H1 (cell line): Measurements from ENCODE around the gene MAP1LC3A. TPM values are rescaled to one million over a fixed set of nuclear protein-coding genes. Genes with fewer than 3 reads are reported as not detected.

Source experiments
- CTCF ChIA-PET: fragments of 300-600 bp; sonication (Branson Sonifier 250); formaldehyde crosslinking; loops from one replicate; lab custom pipeline; 2021; ENCODE audit not compliant: partially characterized antibody; lab: Charles Lee
- POLR2A ChIA-PET: fragments of 300-600 bp; sonication (Branson Sonifier 250); formaldehyde crosslinking; loops from one replicate; lab custom pipeline; 2021; ENCODE audit warnings: inconsistent platforms; ENCODE audit not compliant: partially characterized antibody; lab: Charles Lee
- DNase-seq, 2 experiments: peaks; one replicate each; pipeline versions ENCODE4 v3.0.0 to v3.0.0-alpha.2; 2010 to 2022; ENCODE audit warnings: low spot score in 2 of 2, low read depth in 1 of 2, mixed read lengths in 1 of 2
- FAIRE-seq: peaks from 2 replicates; lab custom pipeline; 2011; peaks lifted over from hg19 to GRCh38; lab: Jason Lieb, UNC
- H2AFZ ChIP-seq: 2 replicates; pipeline ENCODE4 v1.8.1; 2012; ENCODE audit warnings: low read length, inconsistent platforms
- H2AK5ac ChIP-seq: 2 replicates; pipeline ENCODE4 v1.6.1; 2013; ENCODE audit warnings: low read depth, low read length
- H2BK120ac ChIP-seq: replicated peaks from 2 replicates; pipeline ENCODE3; 2013; ENCODE audit warnings: low read depth, low read length, inconsistent platforms
- H2BK12ac ChIP-seq: 2 replicates; pipeline ENCODE4 v1.6.1; 2013; ENCODE audit warnings: low read depth, low read length
- H2BK15ac ChIP-seq: 2 replicates; pipeline ENCODE4 v1.6.1; 2013; ENCODE audit warnings: low read length
- H2BK20ac ChIP-seq: 2 replicates; pipeline ENCODE4 v1.6.1; 2013; ENCODE audit warnings: low read length
- H2BK5ac ChIP-seq: 2 replicates; pipeline ENCODE4 v1.6.1; 2013; ENCODE audit warnings: low read depth, low read length
- H3K14ac ChIP-seq: 2 replicates; pipeline ENCODE4 v1.6.1; 2013; ENCODE audit warnings: inconsistent platforms; ENCODE audit not compliant: insufficient read length
- H3K18ac ChIP-seq: 2 replicates; pipeline ENCODE4 v1.6.1; 2013; ENCODE audit warnings: low read length; ENCODE audit errors: extremely low read depth
- H3K23ac ChIP-seq: 2 replicates; pipeline ENCODE4 v1.6.1; 2013; ENCODE audit warnings: inconsistent platforms; ENCODE audit not compliant: insufficient read length
- H3K23me2 ChIP-seq: 2 replicates; pipeline ENCODE4 v1.6.1; 2013; ENCODE audit warnings: low read depth, low read length
- H3K27ac ChIP-seq: 2 replicates; pipeline ENCODE4 v1.6.1; 2011; ENCODE audit warnings: low read depth, low read length, inconsistent platforms
- H3K27me3 ChIP-seq, 4 experiments: replicated peaks in 1 of 4; 1 replicate in 1 of 4; 2 replicates in 3 of 4; pipeline versions ENCODE4 v1.6.1 to v1.8.1; 2011 to 2013; ENCODE audit warnings: low read length in 3 of 4, mild to moderate bottlenecking in 3 of 4, inconsistent platforms in 2 of 4, mixed read lengths in 2 of 4, moderate library complexity in 1 of 4; ENCODE audit not compliant: control insufficient read depth in 3 of 4, insufficient read depth in 3 of 4; ENCODE audit errors: extremely low read depth in 1 of 4
- H3K36me3 ChIP-seq, 4 experiments: 2 replicates each; pipeline versions ENCODE4 v1.6.1 to v1.8.1; 2011 to 2013; ENCODE audit warnings: mild to moderate bottlenecking in 4 of 4, low read length in 3 of 4, moderate library complexity in 2 of 4, control low read depth in 1 of 4, inconsistent platforms in 1 of 4; ENCODE audit not compliant: insufficient read depth in 4 of 4, control insufficient read depth in 2 of 4
- H3K4ac ChIP-seq: replicated peaks from 2 replicates; pipeline ENCODE3; 2013; ENCODE audit warnings: low read length, low read depth, mixed read lengths, inconsistent platforms; ENCODE audit not compliant: insufficient read length
- H3K4me1 ChIP-seq, 4 experiments: replicated peaks in 1 of 4; 1 replicate in 1 of 4; 2 replicates in 3 of 4; pipeline versions ENCODE4 v1.6.1 to v1.8.1; 2011 to 2013; ENCODE audit warnings: low read length in 3 of 4, inconsistent platforms in 2 of 4, mixed read lengths in 1 of 4; ENCODE audit not compliant: insufficient read depth in 4 of 4, control insufficient read depth in 3 of 4
- H3K4me2 ChIP-seq, 2 experiments: 2 replicates each; pipeline versions ENCODE4 v1.6.1 to v1.8.1; 2011 to 2013; ENCODE audit warnings: low read depth in 2 of 2, low read length in 2 of 2, control low read depth in 1 of 2, inconsistent platforms in 1 of 2, mild to moderate bottlenecking in 1 of 2; ENCODE audit not compliant: insufficient read depth in 1 of 2
- H3K4me3 ChIP-seq, 4 experiments: fragments of 200-600, 300-600 bp in 1 of 4; sonication (generic), shearing (Covaris generic), sonication (Bioruptor Twin) in 1 of 4; 2 replicates each; pipeline versions ENCODE4 v1.5.1 to v1.8.1; 2011 to 2016; ENCODE audit warnings: low read length in 4 of 4, low read depth in 3 of 4, control low read depth in 2 of 4, inconsistent platforms in 2 of 4, mild to moderate bottlenecking in 2 of 4, mixed read lengths in 1 of 4, moderate library complexity in 1 of 4; ENCODE audit not compliant: insufficient read depth in 2 of 4; ENCODE audit errors: extremely low read depth in 1 of 4
- H3K56ac ChIP-seq: replicated peaks from 2 replicates; pipeline ENCODE3; 2013; ENCODE audit warnings: low read depth, mild to moderate bottlenecking, mixed read lengths, low read length, inconsistent platforms; ENCODE audit not compliant: insufficient read length
- H3K79me1 ChIP-seq: 2 replicates; pipeline ENCODE4 v1.6.1; 2013; ENCODE audit warnings: low read depth, low read length, control low read depth
- H3K79me2 ChIP-seq, 2 experiments: 2 replicates each; pipeline versions ENCODE4 v1.6.1 to v1.8.1; 2012 to 2013; ENCODE audit warnings: low read length in 2 of 2, mild to moderate bottlenecking in 2 of 2, inconsistent platforms in 1 of 2; ENCODE audit not compliant: insufficient read depth in 2 of 2, control insufficient read depth in 1 of 2
- H3K9ac ChIP-seq, 4 experiments: replicated peaks in 1 of 4; 1 replicate in 1 of 4; 2 replicates in 3 of 4; pipeline versions ENCODE4 v1.6.1 to v1.8.1; 2011 to 2013; ENCODE audit warnings: low read depth in 3 of 4, low read length in 3 of 4, control low read depth in 2 of 4, mild to moderate bottlenecking in 2 of 4, moderate library complexity in 2 of 4, inconsistent platforms in 1 of 4; ENCODE audit errors: extremely low read depth in 1 of 4
- H3K9me3 ChIP-seq, 2 experiments: 2 replicates each; pipeline versions ENCODE4 v1.6.1 to v1.8.1; 2012 to 2013; ENCODE audit warnings: mild to moderate bottlenecking in 2 of 2, moderate library complexity in 2 of 2, control low read depth in 1 of 2, inconsistent platforms in 1 of 2, low read depth in 1 of 2, low read length in 1 of 2, mixed read lengths in 1 of 2; ENCODE audit not compliant: insufficient read depth in 2 of 2
- H4K20me1 ChIP-seq, 2 experiments: replicated peaks in 1 of 2; 2 replicates each; pipeline versions ENCODE3 to v1.8.1; 2011 to 2013; ENCODE audit warnings: inconsistent platforms in 2 of 2, low read length in 2 of 2, mild to moderate bottlenecking in 1 of 2; ENCODE audit not compliant: insufficient read depth in 2 of 2, control insufficient read depth in 1 of 2
- H4K5ac ChIP-seq: 2 replicates; pipeline ENCODE4 v1.6.1; 2013; ENCODE audit warnings: low read length, low read depth, mixed read lengths, inconsistent platforms; ENCODE audit not compliant: insufficient read length
- H4K8ac ChIP-seq: 2 replicates; pipeline ENCODE4 v1.8.0; 2013; ENCODE audit warnings: mild to moderate bottlenecking, moderate library complexity, low read length, inconsistent platforms; ENCODE audit not compliant: insufficient read depth; ENCODE audit errors: extremely low read depth
- H4K91ac ChIP-seq: replicated peaks from 2 replicates; pipeline ENCODE3; 2013; ENCODE audit warnings: low read length, mixed read lengths, inconsistent platforms; ENCODE audit not compliant: insufficient read length
- BRCA1 ChIP-seq: IDR thresholded peaks from 2 replicates; pipeline ENCODE4 v1.6.1; 2012; ENCODE audit warnings: low read depth, low read length, improper control_type of control experiment
- CBX8 ChIP-seq: fragments of 300-800, 300-1000 bp; sonication (generic); IDR thresholded peaks from 2 replicates; pipeline ENCODE4 v1.7.1; 2016; ENCODE audit warnings: low read depth, low read length, borderline replicate concordance
- CHD1 ChIP-seq: IDR thresholded peaks from 2 replicates; pipeline ENCODE4 v1.6.1; 2012; ENCODE audit warnings: low read depth, low read length, improper control_type of control experiment
- CHD2 ChIP-seq: IDR thresholded peaks from 2 replicates; pipeline ENCODE4 v1.6.1; 2012; ENCODE audit warnings: low read length, improper control_type of control experiment
- GTF2F1 ChIP-seq: IDR thresholded peaks from 2 replicates; pipeline ENCODE4 v1.6.1; 2012; ENCODE audit warnings: low read depth, low read length, improper control_type of control experiment, borderline replicate concordance
- HDAC6 ChIP-seq: IDR thresholded peaks from one replicate; pipeline ENCODE4 v1.7.1; 2012; ENCODE audit warnings: low read depth, mild to moderate bottlenecking, inconsistent platforms, low read length, moderate library complexity
- PHF8 ChIP-seq: fragments of 200-600 bp; sonication (generic); conservative IDR thresholded peaks from 2 replicates; pipeline ENCODE4 v1.7.1; 2012; ENCODE audit warnings: low read depth, mild to moderate bottlenecking, inconsistent platforms, low read length, moderate library complexity
- POLR2A ChIP-seq, 2 experiments: IDR thresholded peaks; 1 replicate in 1 of 2; 2 replicates in 1 of 2; pipeline ENCODE4 v1.6.1; 2011; ENCODE audit warnings: low read depth in 2 of 2, low read length in 2 of 2, mild to moderate bottlenecking in 2 of 2; ENCODE audit errors: control extremely low read depth in 1 of 2
- SIRT6 ChIP-seq: IDR thresholded peaks from one replicate; pipeline ENCODE4 v1.7.1; 2012; ENCODE audit warnings: low read length, inconsistent platforms
- TAF7 ChIP-seq: optimal IDR thresholded peaks from 2 replicates; pipeline ENCODE3; 2011; ENCODE audit warnings: low read depth, mild to moderate bottlenecking, inconsistent platforms, low read length, moderate library complexity, borderline replicate concordance
- TBP ChIP-seq: IDR thresholded peaks from 2 replicates; pipeline ENCODE4 v1.6.1; 2011; ENCODE audit warnings: low read depth, low read length, improper control_type of control experiment
- WGBS, 2 experiments: shearing (Covaris generic) in 1 of 2; methylation state at CpG; one replicate each; pipeline versions ENCODE4 v1.1.6 to v1.1.7; 2013 to 2015; ENCODE audit warnings: low lambda C conversion rate in 2 of 2, mixed read lengths in 2 of 2, inconsistent platforms in 1 of 2, low coverage in 1 of 2, missing lambda C conversion rate in 1 of 2; ENCODE audit not compliant: insufficient replicate concordance in 2 of 2, insufficient coverage in 1 of 2, insufficient read length in 1 of 2; ENCODE audit errors: extremely low coverage in 1 of 2, missing lambda C conversion rate in 1 of 2; 5-methylcytosine and 5-hydroxymethylcytosine counted together
- polyA plus RNA-seq, 7 experiments: library from polyadenylated mRNA; depleted of rRNA in 3 of 7; stranded (reverse) in 5 of 7; unstranded in 2 of 7; fragments of >200 nt in 5 of 7; fragments of 200-250 nt in 2 of 7; gene quantifications; 1 replicate in 5 of 7; 2 replicates in 1 of 7; 4 replicates in 1 of 7; pipeline versions ENCODE4 v1.2.1 to v1.2.3, GENCODE V29; 2011 to 2013; ENCODE audit warnings: missing spikeins in 2 of 7, mixed read lengths in 2 of 7
- total RNA-seq: library from RNA; stranded (reverse); fragmentation: NEBNext Ultra II Directional; extraction: Animal tissue kit (Norgen Biotek cat#: 25700); gene quantifications from 2 replicates; pipeline ENCODE4 v1.2.1, GENCODE V29; 2021

Gene MAP1LC3A
- total and polyA plus RNA-seq, 2 of the 8 experiments (the other 6 are each of a cell fraction or from before 2014, with no cell fraction given), result 5.0 to 6.1 TPM

GRCh38 chr20:34578025-34578424, 19.5 kb downstream of the MAP1LC3A start:
- FAIRE-seq (no peak), DNase-seq (no peak)
- Histone ChIP-seq H2AK5ac (no peak overlapping the region), H3K4me3 (no peak overlapping the region), H4K20me1 (no peaks in the 10 kb centered on the region), H2BK20ac (no peak overlapping the region), H3K23ac (no peak overlapping the region), H3K9ac (no peak overlapping the region), H2BK15ac (no peak overlapping the region), H3K18ac (no peak overlapping the region), H3K79me1 (no peaks in the 10 kb centered on the region), H3K27ac (no peak overlapping the region), H3K4me2 (no peak overlapping the region), H3K4ac (no peak overlapping the region), H3K23me2 (no peaks in the 10 kb centered on the region), H3K56ac (no peak overlapping the region), H2BK120ac (no peak overlapping the region), H3K27me3 (no peaks in the 10 kb centered on the region), H3K36me3 (peaks cover 0 to 3% (median 1%) of the 10 kb centered on the region in 4 experiments; a peak in 1 of 8 replicates), H3K14ac (no peak overlapping the region), H4K91ac (no peak overlapping the region), H4K5ac (no peak overlapping the region), H3K4me1 (no peaks in the 10 kb centered on the region; a peak in 1 of 7 replicates), H3K9me3 (no peaks in the 10 kb centered on the region), H2BK5ac (no peak overlapping the region), H2AFZ (no peak overlapping the region), H4K8ac (no peak overlapping the region), H3K79me2 (no peaks in the 10 kb centered on the region), H2BK12ac (no peak overlapping the region)
- WGBS, 2 experiments, result 90% methylated on average over 2 of the region's 2 CpGs; no CpG with 5 or more reads in 1 of the 2 experiments
- ChIA-PET POLR2A (no interaction called here), CTCF (interaction anchor here (1.0 to 1.2 kb wide), 3 partner anchors 11 to 96 kb away, joined by 3 to 4 read pairs (median 3); no protein-coding TSS in a partner anchor)
- TF ChIP-seq GTF2F1 (no peak), TAF7 (no peak), BRCA1 (no peak), CBX8 (no peak), TBP (no peak), CHD2 (no peak), HDAC6 (no peak), CHD1 (no peak), PHF8 (no peak), POLR2A (IDR thresholded peaks at IDR 0.05; ENCODE audit: control extremely low read depth in 1 of 2, low read depth in 2 of 2, low read length in 2 of 2) (no peak), SIRT6 (no peak)
